ENCODE measurements around the gene STXBP5L.

DNA sequence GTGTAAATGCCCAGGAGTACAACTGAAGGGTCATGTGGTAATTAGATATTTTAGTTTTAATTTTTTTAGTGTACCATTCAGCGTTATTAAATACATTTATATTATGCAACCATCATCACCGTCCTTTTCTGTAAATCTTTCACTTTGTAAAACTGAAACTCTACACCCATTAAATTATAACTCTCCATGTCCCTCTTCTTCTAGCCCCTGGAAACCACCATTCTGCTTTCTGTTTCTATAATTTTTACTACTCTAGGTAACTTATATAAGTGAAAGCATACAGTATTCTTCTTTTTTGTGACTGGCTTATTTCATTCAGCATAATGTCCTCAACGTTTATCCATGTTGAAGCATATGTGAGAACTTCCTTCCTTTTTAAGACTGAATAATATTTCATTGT, 48.1 kb downstream of the STXBP5L start:
- TF ChIP-seq POLR2A (IDR thresholded peaks at IDR 0.05), result no peak
- TF ChIP-seq, protein P1, sequence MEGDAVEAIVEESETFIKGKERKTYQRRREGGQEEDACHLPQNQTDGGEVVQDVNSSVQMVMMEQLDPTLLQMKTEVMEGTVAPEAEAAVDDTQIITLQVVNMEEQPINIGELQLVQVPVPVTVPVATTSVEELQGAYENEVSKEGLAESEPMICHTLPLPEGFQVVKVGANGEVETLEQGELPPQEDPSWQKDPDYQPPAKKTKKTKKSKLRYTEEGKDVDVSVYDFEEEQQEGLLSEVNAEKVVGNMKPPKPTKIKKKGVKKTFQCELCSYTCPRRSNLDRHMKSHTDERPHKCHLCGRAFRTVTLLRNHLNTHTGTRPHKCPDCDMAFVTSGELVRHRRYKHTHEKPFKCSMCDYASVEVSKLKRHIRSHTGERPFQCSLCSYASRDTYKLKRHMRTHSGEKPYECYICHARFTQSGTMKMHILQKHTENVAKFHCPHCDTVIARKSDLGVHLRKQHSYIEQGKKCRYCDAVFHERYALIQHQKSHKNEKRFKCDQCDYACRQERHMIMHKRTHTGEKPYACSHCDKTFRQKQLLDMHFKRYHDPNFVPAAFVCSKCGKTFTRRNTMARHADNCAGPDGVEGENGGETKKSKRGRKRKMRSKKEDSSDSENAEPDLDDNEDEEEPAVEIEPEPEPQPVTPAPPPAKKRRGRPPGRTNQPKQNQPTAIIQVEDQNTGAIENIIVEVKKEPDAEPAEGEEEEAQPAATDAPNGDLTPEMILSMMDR (IDR thresholded peaks at IDR 0.05), result no peak
